GM12864 (cell line): ENCODE data around the gene DNAJC9.

ENCODE experiments used
- DNase-seq: peaks from one replicate; pipeline ENCODE4 v3.0.0-alpha.2; 2011; ENCODE audit warnings: low read depth
- H3K4me3 ChIP-seq: 2 replicates; pipeline ENCODE4 v1.5.1; 2011; ENCODE audit warnings: mild to moderate bottlenecking, low read depth, low read length, control low read depth
- CTCF ChIP-seq: IDR thresholded peaks from 2 replicates; pipeline ENCODE4 v1.5.1; 2011; ENCODE audit warnings: low read depth, mild to moderate bottlenecking, moderate library complexity, low read length, control low read depth, inconsistent platforms; ENCODE audit errors: missing control alignments

Gene DNAJC9

GRCh38 chr10:73246646-73247508 lies at the start of gene DNAJC9:
DNAJC9 (minus strand) TSS chr10:73247255; CDS start chr10:73247189, 66 bp downstream.
- no peak for TF ChIP-seq CTCF
- DNase-seq, result peak; percentile 80
- peak within 1 kb of the TSS; percentile 70 for H3K4me3 ChIP-seq

GRCh38 chr10:73293461-73293860 lies 46.4 kb upstream of the DNAJC9 start:
- no peak for TF ChIP-seq CTCF
- no peak for DNase-seq
- H3K4me3 ChIP-seq, result no peak overlapping the region

- no peak for TF ChIP-seq CTCF
- H3K4me3 ChIP-seq, result no peak overlapping the region
- DNase-seq, result no peak
These were observed 42.9 kb upstream of the DNAJC9 start for GRCh38 chr10:73289958-73290357.

GRCh38 chr10:73287441-73287840 lies 40.4 kb upstream of the DNAJC9 start:
- no peak for TF ChIP-seq CTCF
- DNase-seq, result no peak
- no peak overlapping the region for H3K4me3 ChIP-seq

- no peak overlapping the region for H3K4me3 ChIP-seq
- TF ChIP-seq CTCF, result no peak
- no peak for DNase-seq
These were observed 34.0 kb upstream of the DNAJC9 start for GRCh38 chr10:73281097-73281496.

GRCh38 chr10:73264423-73264822 lies 17.4 kb upstream of the DNAJC9 start:
- no peak for TF ChIP-seq CTCF
- no peak for DNase-seq
- no peak overlapping the region for H3K4me3 ChIP-seq
